K562 (cell line): ENCODE results near the gene FAM227A. TPM values are rescaled to one million over a fixed set of nuclear protein-coding genes. Genes with fewer than 3 reads are reported as not detected.

ENCODE experiments used
- ETV5 ChIP-seq: sonication (generic); formaldehyde crosslinking; IDR thresholded peaks from 2 replicates; pipeline ENCODE4 v1.4.0; 2020; ENCODE audit warnings: low read depth, mild to moderate bottlenecking, missing genetic modification reagents
- FOXK1 ChIP-seq: sonication (generic); formaldehyde crosslinking; IDR thresholded peaks from 2 replicates; pipeline ENCODE4 v1.8.0; 2022; ENCODE audit warnings: missing genetic modification reagents, mild to moderate bottlenecking, borderline replicate concordance
- FOXP1 ChIP-seq: sonication (generic); formaldehyde crosslinking; IDR thresholded peaks from 2 replicates; pipeline ENCODE4 v1.8.0; 2022; ENCODE audit warnings: mild to moderate bottlenecking, missing genetic modification reagents
- GTF2A2 ChIP-seq: IDR thresholded peaks from 2 replicates; pipeline ENCODE4 v1.6.1; 2016; ENCODE audit warnings: mild to moderate bottlenecking, missing genetic modification characterization, missing compliant biosample characterization
- HIVEP1 ChIP-seq: fragments of 250-450 bp; sonication (Bioruptor Pico); IDR thresholded peaks from 2 replicates; pipeline ENCODE4 v1.4.0; 2020; ENCODE audit warnings: mild to moderate bottlenecking
- MEIS2 ChIP-seq: fragments of 450-650 bp; IDR thresholded peaks from 2 replicates; pipeline ENCODE4 v1.6.1; 2014; ENCODE audit warnings: mild to moderate bottlenecking; ENCODE audit not compliant: partially characterized antibody
- PHTF2 ChIP-seq: fragments of 250-450 bp; sonication (Bioruptor Pico); IDR thresholded peaks from 2 replicates; pipeline ENCODE4 v1.5.0; 2021; ENCODE audit warnings: mild to moderate bottlenecking
- RBM34 ChIP-seq: fragments of 200-400 bp; formaldehyde crosslinking; IDR thresholded peaks from 2 replicates; pipeline ENCODE4 v1.6.1; 2018; ENCODE audit warnings: low read length, borderline replicate concordance; ENCODE audit not compliant: insufficient read depth
- RCOR1 ChIP-seq, 2 experiments: IDR thresholded peaks; 2 replicates each; pipeline ENCODE4 v1.6.1; 2012; ENCODE audit warnings: low read depth in 2 of 2, low read length in 2 of 2, borderline replicate concordance in 1 of 2, improper control_type of control experiment in 1 of 2
- SAFB ChIP-seq: fragments of 200-400 bp; formaldehyde crosslinking; IDR thresholded peaks from 2 replicates; pipeline ENCODE4 v1.6.1; 2017; ENCODE audit warnings: low read depth, low read length, borderline replicate concordance
- SAP30 ChIP-seq: fragments of 200-600 bp; sonication (generic); IDR thresholded peaks from 2 replicates; pipeline ENCODE4 v1.6.1; 2012; ENCODE audit warnings: borderline replicate concordance, low read depth, mild to moderate bottlenecking, moderate library complexity, low read length, control low read depth, inconsistent platforms; ENCODE audit not compliant: insufficient read depth, poor library complexity, severe bottlenecking
- SOX6 ChIP-seq: fragments of 450-650 bp; IDR thresholded peaks from 2 replicates; pipeline ENCODE4 v1.6.1; 2014; ENCODE audit warnings: mild to moderate bottlenecking
- TAF15 ChIP-seq: fragments of 200-400 bp; formaldehyde crosslinking; IDR thresholded peaks from 2 replicates; pipeline ENCODE4 v1.6.1; 2017; ENCODE audit warnings: mild to moderate bottlenecking, low read depth, low read length, moderate library complexity
- TAL1 ChIP-seq: fragments of 450-650 bp; IDR thresholded peaks from 2 replicates; pipeline ENCODE4 v1.6.1; 2016; ENCODE audit warnings: mild to moderate bottlenecking
- TARDBP ChIP-seq: fragments of 450-650 bp; IDR thresholded peaks from 2 replicates; pipeline ENCODE4 v1.6.1; 2016
- polyA plus RNA-seq, 8 experiments: library from polyadenylated mRNA; depleted of rRNA in 4 of 8; stranded (reverse) in 5 of 8; unstranded in 3 of 8; fragments of >200 nt; fragmentation: Nextera tagmentation in 2 of 8; fragmentation: Illumina TruSeq in 1 of 8; extraction: Ambion mirVana in 2 of 8; extraction: Trizol in 1 of 8; gene quantifications; 2 replicates each; pipeline versions ENCODE4 v1.2.1 to v1.2.3, GENCODE V29; 2011 to 2014; ENCODE audit warnings: inconsistent platforms in 1 of 8, missing spikeins in 1 of 8
- total RNA-seq, 7 experiments: library from RNA; depleted of rRNA in 6 of 7; stranded (reverse); fragments of >200 nt in 6 of 7; fragmentation: Illumina TruSeq in 2 of 7; extraction: Trizol in 2 of 7; gene quantifications; 2 replicates each; pipeline versions ENCODE4 v1.2.1 to v1.2.3, GENCODE V29; 2011 to 2021; ENCODE audit warnings: low replicate concordance in 1 of 7
- TF ChIP-seq, protein P1 (sequence below): fragments of 250-450 bp; sonication (Bioruptor Pico); IDR thresholded peaks from 2 replicates; pipeline ENCODE4 v1.4.0; 2020
- TF ChIP-seq, protein P2 (sequence below): fragments of 250-450 bp; sonication (Bioruptor Pico); IDR thresholded peaks from 2 replicates; pipeline ENCODE4 v1.9.0; 2021; ENCODE audit warnings: mild to moderate bottlenecking
- TF ChIP-seq, protein P3 (sequence below): fragments of 450-650 bp; IDR thresholded peaks from 2 replicates; pipeline ENCODE4 v1.6.1; 2017; ENCODE audit warnings: mild to moderate bottlenecking, moderate library complexity

FAM227A gene
- total and polyA plus RNA-seq, 9 of the 15 experiments (the other 6 are each of a cell fraction or from before 2014, with no cell fraction given), result 0.10 to 2.2 (median 0.83) TPM

DNA sequence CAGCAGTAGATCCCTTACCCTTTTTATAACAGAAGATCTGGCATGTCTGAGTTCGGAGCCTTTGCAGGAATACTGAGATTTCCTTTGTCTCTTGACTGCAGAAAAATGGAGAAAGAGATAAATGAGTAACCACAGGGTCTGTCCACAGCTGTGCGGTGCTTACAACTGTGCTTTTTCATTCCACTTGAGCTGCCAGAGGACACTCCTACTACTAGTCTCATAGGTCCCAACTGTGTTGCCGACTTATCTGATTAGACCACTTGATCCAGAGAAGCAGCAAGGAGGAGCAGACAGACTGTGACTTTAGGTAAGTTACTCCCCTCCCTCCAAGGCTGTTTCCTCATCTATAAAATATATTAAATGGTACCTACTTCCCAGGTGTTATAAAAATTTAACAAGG, 17.5 kb downstream of the FAM227A start (continued):
- TF ChIP-seq, protein P1, sequence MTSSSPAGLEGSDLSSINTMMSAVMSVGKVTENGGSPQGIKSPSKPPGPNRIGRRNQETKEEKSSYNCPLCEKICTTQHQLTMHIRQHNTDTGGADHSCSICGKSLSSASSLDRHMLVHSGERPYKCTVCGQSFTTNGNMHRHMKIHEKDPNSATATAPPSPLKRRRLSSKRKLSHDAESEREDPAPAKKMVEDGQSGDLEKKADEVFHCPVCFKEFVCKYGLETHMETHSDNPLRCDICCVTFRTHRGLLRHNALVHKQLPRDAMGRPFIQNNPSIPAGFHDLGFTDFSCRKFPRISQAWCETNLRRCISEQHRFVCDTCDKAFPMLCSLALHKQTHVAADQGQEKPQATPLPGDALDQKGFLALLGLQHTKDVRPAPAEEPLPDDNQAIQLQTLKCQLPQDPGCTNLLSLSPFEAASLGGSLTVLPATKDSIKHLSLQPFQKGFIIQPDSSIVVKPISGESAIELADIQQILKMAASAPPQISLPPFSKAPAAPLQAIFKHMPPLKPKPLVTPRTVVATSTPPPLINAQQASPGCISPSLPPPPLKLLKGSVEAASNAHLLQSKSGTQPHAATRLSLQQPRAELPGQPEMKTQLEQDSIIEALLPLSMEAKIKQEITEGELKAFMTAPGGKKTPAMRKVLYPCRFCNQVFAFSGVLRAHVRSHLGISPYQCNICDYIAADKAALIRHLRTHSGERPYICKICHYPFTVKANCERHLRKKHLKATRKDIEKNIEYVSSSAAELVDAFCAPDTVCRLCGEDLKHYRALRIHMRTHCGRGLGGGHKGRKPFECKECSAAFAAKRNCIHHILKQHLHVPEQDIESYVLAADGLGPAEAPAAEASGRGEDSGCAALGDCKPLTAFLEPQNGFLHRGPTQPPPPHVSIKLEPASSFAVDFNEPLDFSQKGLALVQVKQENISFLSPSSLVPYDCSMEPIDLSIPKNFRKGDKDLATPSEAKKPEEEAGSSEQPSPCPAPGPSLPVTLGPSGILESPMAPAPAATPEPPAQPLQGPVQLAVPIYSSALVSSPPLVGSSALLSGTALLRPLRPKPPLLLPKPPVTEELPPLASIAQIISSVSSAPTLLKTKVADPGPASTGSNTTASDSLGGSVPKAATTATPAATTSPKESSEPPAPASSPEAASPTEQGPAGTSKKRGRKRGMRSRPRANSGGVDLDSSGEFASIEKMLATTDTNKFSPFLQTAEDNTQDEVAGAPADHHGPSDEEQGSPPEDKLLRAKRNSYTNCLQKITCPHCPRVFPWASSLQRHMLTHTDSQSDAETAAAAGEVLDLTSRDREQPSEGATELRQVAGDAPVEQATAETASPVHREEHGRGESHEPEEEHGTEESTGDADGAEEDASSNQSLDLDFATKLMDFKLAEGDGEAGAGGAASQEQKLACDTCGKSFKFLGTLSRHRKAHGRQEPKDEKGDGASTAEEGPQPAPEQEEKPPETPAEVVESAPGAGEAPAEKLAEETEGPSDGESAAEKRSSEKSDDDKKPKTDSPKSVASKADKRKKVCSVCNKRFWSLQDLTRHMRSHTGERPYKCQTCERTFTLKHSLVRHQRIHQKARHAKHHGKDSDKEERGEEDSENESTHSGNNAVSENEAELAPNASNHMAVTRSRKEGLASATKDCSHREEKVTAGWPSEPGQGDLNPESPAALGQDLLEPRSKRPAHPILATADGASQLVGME, result no peak
- no peak for TF ChIP-seq SAP30
- TF ChIP-seq GTF2A2 (tag), result no peak
- TF ChIP-seq RBM34, result no peak
- no peak for TF ChIP-seq FOXP1 (CRISPR knock-in tag)
- TF ChIP-seq TAF15, result no peak
- no peak for TF ChIP-seq TARDBP
- TF ChIP-seq, protein P2, sequence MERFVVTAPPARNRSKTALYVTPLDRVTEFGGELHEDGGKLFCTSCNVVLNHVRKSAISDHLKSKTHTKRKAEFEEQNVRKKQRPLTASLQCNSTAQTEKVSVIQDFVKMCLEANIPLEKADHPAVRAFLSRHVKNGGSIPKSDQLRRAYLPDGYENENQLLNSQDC (CRISPR knock-in tag), result no peak
- no peak for TF ChIP-seq FOXK1
- TF ChIP-seq SOX6, result peak; percentile 63
- no peak for TF ChIP-seq PHTF2 (CRISPR knock-in tag)
- TF ChIP-seq SAFB, result no peak
- TF ChIP-seq MEIS2, result peak; percentile 38
- TF ChIP-seq HIVEP1 (CRISPR knock-in tag), result no peak
- no peak for TF ChIP-seq ETV5 (CRISPR knock-in tag)
- TF ChIP-seq TAL1, result peak; percentile 34; the same call in 1 of the 2 replicates
- peak in 1 of 2 experiments; percentile 42; a peak in 1 of 4 replicates for TF ChIP-seq RCOR1 (IDR thresholded peaks at IDR 0.05; ENCODE audit: borderline replicate concordance in 1 of 2, low read depth in 2 of 2, low read length in 2 of 2)
- TF ChIP-seq, protein P3, sequence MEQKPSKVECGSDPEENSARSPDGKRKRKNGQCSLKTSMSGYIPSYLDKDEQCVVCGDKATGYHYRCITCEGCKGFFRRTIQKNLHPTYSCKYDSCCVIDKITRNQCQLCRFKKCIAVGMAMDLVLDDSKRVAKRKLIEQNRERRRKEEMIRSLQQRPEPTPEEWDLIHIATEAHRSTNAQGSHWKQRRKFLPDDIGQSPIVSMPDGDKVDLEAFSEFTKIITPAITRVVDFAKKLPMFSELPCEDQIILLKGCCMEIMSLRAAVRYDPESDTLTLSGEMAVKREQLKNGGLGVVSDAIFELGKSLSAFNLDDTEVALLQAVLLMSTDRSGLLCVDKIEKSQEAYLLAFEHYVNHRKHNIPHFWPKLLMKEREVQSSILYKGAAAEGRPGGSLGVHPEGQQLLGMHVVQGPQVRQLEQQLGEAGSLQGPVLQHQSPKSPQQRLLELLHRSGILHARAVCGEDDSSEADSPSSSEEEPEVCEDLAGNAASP, result no peak
